Chondrocyte (in vitro differentiated cells): ENCODE measurements around the gene PPWD1. TPM values are rescaled to one million over a fixed set of nuclear protein-coding genes. Genes with fewer than 3 reads are reported as not detected.

Experiments used
- total RNA-seq: library from RNA; stranded (reverse); gene quantifications from 3 replicates; pipeline ENCODE4 v1.2.1, GENCODE V29; 2021

Gene PPWD1
- total RNA-seq, 1 donor from 2014 or later = 19.5 TPM

Other genes starting within 250 kb of the PPWD1 start
- 20.0 to 30.1 TPM (median 21.5 TPM) in 3 replicates for gene ADAMTS6, start 81.4 kb upstream of the PPWD1 start, total RNA-seq
- gene CENPK, start 128 bp upstream of the PPWD1 start, total RNA-seq = 7.2 to 19.6 TPM (median 8.7 TPM) in 3 replicates
- 15.5 to 19.9 TPM (median 17.5 TPM) in 3 replicates for gene TRIM23, start 61.0 kb downstream of the PPWD1 start, total RNA-seq
- 2.2 to 3.2 TPM (median 2.9 TPM) in 3 replicates for gene SHLD3, start 61.7 kb downstream of the PPWD1 start, total RNA-seq
- 16.5 to 23.6 TPM (median 18.6 TPM) in 3 replicates for gene TRAPPC13, start 61.7 kb downstream of the PPWD1 start, total RNA-seq
- gene SGTB, start 158.8 kb downstream of the PPWD1 start, total RNA-seq = 19.5 to 30.9 TPM (median 27.9 TPM) in 3 replicates
- 36.4 to 44.0 TPM (median 38.6 TPM) in 3 replicates for gene NLN, start 158.9 kb downstream of the PPWD1 start, total RNA-seq